Lower leg skin (tissue), 4 donors: ENCODE measurements around the gene ZGRF1. TPM values are rescaled to one million over a fixed set of nuclear protein-coding genes. Genes with fewer than 3 reads are reported as not detected.
"Not testable (repeated sequence)": the region's sequence is repeated elsewhere in the genome, so short reads cannot be mapped to it uniquely, and the experiment has no call there.

Experiments used
- DNase-seq, 2 donors: peaks; one replicate each; pipeline ENCODE4 v3.0.0-alpha.2; 2019; ENCODE audit warnings: low spot score in 2 of 2
- H3K4me3 ChIP-seq: fragments of 200-600 bp; sonication (generic); 2 replicates; pipeline ENCODE4 v1.5.1; 2017; ENCODE audit warnings: mild to moderate bottlenecking, low read depth; ENCODE audit not compliant: poor library complexity, severe bottlenecking
- POLR2A ChIP-seq, 2 donors: fragments of 450-650 bp; IDR thresholded peaks; one replicate each; pipeline ENCODE4 v1.6.1; 2016 to 2017; ENCODE audit warnings: antibody characterized with exemption in 2 of 2, mild to moderate bottlenecking in 1 of 2, moderate library complexity in 1 of 2
- WGBS, 2 donors: methylation state at CpG; one replicate each; pipeline ENCODE4 v1.1.5; 2018; 5-methylcytosine and 5-hydroxymethylcytosine counted together
- intact Hi-C: fragments of 100-400 bp; cut with DNase I; formaldehyde crosslinking; loops from one replicate; pipeline ENCODE4 v1.15.0; 2023; ENCODE audit warnings: low total_unique reads
- total RNA-seq, 4 donors: library from RNA; depleted of rRNA; stranded (reverse); fragments of >200 nt; gene quantifications; one replicate each; pipeline ENCODE4 v1.1.0, GENCODE V29; 2016
- TF ChIP-seq, protein P1 (sequence below), 3 donors: fragments of 450-650 bp; IDR thresholded peaks; one replicate each; pipeline ENCODE4 v1.5.1; 2016; ENCODE audit warnings: antibody characterized with exemption in 3 of 3, mild to moderate bottlenecking in 3 of 3, moderate library complexity in 2 of 3

Gene ZGRF1
- total RNA-seq, 4 donors from 2014 or later = 1.6 to 3.9 (median 2.4) TPM

DNA sequence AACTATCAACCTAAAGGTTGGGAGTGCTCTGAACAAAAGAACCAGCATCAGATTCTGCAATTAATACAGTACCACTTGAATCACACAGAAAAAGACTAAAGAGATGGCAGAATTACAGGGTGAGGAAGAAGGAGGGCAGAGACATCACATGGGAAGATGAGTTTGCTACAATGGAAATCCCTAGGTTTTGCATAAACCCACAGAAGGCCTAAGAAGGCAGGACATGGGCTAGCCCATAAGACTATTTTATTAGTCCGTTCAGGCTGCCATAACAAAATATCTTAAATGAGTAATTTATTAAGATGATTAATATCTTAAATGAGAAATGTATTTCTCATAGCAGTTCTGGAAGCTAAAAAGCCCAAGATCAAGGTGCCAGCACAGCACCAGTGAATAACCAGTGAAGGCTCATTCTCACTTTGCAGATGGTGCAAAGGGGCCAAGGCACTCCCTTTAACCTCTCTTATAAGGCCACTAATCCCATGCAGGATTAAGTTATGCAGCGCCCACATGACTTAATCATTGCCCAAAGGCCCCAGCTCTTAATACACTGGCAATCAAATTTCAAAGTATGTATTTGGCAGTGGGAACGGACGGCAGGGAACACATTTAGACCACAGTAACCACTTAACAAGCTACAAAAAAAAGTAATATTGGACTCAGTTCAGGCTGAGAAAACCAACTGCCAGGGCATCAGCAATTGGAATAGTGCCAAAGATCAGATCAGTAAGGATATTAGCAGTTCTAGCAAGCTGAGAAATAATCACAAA is 73.1 kb downstream of the ZGRF1 start:
- TF ChIP-seq, protein P1, sequence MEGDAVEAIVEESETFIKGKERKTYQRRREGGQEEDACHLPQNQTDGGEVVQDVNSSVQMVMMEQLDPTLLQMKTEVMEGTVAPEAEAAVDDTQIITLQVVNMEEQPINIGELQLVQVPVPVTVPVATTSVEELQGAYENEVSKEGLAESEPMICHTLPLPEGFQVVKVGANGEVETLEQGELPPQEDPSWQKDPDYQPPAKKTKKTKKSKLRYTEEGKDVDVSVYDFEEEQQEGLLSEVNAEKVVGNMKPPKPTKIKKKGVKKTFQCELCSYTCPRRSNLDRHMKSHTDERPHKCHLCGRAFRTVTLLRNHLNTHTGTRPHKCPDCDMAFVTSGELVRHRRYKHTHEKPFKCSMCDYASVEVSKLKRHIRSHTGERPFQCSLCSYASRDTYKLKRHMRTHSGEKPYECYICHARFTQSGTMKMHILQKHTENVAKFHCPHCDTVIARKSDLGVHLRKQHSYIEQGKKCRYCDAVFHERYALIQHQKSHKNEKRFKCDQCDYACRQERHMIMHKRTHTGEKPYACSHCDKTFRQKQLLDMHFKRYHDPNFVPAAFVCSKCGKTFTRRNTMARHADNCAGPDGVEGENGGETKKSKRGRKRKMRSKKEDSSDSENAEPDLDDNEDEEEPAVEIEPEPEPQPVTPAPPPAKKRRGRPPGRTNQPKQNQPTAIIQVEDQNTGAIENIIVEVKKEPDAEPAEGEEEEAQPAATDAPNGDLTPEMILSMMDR (IDR thresholded peaks at IDR 0.05) = no peak
- TF ChIP-seq POLR2A (IDR thresholded peaks at IDR 0.05) = no peak
- no peak for DNase-seq
- intact Hi-C loops = no loop called here
- WGBS, 2 donors = 73 to 87% methylated on average over 4 of the region's 4 CpGs
- H3K4me3 ChIP-seq = no peak overlapping the region

- no peak for DNase-seq
- TF ChIP-seq, protein P1 (IDR thresholded peaks at IDR 0.05) = no peak
- TF ChIP-seq POLR2A (IDR thresholded peaks at IDR 0.05) = no peak
- 95% methylated on average over 2 of the region's 2 CpGs for WGBS, 2 donors
- H3K4me3 ChIP-seq = no peak overlapping the region
- intact Hi-C loops = no loop called here
These were observed 74.3 kb downstream of the ZGRF1 start for GRCh38 chr4:112562254-112562879.

DNA sequence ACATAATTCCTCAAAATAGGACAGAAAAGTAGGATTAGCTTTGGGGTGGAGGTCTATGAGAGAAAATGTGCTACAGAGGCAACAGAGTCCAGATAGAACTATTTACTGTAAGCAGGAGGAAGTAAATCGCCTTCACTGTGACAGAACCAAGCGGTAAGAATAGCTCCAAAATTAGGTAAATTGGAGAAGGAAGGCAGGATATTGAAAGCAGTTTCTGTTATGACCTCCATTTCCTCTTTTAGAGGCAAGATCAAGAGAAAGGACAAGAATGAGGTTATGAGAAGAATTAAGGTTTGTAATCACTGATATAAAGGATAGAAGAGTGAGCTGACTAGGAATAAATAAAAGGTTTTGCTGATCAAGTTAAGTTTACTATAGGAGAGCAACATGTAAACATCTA is 76.6 kb downstream of the ZGRF1 start:
- no peak overlapping the region for H3K4me3 ChIP-seq
- no peak for DNase-seq
- 80 to 83% methylated on average over 2 of the region's 2 CpGs for WGBS, 2 donors
- intact Hi-C loops = no loop called here
- TF ChIP-seq, protein P1 (IDR thresholded peaks at IDR 0.05) = no peak
- TF ChIP-seq POLR2A (IDR thresholded peaks at IDR 0.05) = no peak

DNA sequence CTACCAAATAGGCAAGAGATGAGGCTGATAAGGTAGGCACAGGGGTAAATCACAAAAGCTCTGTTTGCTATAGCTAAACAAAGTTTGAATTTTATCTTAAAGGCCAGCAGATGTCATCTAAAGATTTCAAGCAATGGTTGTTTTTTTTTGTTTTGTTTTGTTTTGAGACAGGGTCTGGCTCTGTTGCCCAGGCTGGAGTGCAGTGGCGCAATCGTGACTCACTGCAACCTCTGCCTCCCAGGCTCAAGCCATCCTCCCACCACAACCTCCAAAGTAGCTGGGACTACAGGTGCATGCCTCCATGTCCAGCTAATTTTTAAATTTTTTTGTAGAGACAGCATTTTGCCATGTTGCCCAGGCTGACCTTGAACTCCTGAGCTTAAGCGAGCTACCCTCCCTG is 77.7 kb downstream of the ZGRF1 start:
- 95 to 99% methylated on average over 3 of the region's 3 CpGs for WGBS, 2 donors
- intact Hi-C loops = no loop called here
- TF ChIP-seq POLR2A (IDR thresholded peaks at IDR 0.05) = no peak
- TF ChIP-seq, protein P1 (IDR thresholded peaks at IDR 0.05) = no peak
- H3K4me3 ChIP-seq = no peak overlapping the region
- DNase-seq = no peak

DNA sequence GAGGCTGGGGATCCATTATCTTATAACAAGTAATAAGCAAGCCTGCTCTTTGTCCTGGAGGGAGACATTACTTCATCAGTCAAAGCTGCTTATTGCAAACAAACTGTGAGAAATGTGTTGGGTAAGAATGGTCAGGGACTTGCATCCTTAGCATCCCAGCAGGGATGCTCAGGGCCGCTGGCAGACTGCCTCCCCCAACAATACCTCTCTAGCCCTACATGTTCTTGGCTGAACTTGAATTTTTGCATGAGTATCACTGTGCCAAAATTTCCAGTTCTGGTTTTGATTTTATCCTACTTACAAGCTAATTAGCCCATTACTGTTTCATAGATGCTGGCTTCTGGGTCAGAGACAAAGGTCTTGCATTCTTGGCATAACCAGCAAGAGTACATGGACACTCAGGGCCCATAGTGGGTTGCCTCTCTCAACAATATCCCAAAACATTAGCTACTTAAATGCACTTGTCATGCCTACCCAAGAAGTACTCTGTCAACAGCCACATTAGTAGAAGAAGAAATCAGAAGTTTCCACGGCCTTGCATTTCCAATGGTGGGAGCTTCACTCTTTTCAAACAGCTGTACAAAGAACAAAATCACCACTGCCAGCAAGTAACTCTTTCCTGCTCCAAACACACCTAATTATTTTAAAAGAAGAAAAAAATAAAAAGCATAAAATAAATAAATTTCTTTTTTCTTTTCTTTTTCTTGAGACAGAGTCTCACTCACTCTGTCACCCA is 78.9 kb downstream of the ZGRF1 start:
- intact Hi-C loops = no loop called here
- no peak for DNase-seq
- no peak for TF ChIP-seq POLR2A (IDR thresholded peaks at IDR 0.05)
- 98% methylated on average over 2 of the region's 2 CpGs for WGBS, 2 donors
- no peak overlapping the region for H3K4me3 ChIP-seq

DNA sequence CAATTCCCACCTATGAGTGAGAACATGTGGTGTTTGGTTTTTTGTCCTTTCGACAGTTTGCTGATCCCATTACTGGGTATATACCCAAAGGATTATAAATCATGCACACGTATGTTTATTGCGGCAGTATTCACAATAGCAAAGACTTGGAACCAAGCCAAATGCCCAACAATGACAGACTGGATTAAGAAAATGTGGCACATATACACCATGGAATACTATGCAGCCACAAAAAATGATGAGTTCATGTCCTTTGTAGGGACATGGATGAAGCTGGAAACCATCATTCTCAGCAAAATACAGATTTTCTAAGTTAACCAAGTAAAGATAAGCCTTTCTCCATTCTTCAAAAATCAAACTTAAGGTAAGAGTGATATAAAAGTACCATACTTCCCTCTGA is 82.4 kb downstream of the ZGRF1 start:
- 94 to 98% methylated on average over 3 of the region's 3 CpGs for WGBS, 2 donors
- H3K4me3 ChIP-seq, DNase-seq, intact Hi-C loops: not testable (repeated sequence)
